HUES6 (cell line): ENCODE results near the gene BRD3.

Experiments used
- H3K27ac ChIP-seq: 2 replicates; pipeline ENCODE4 v1.7.0; 2013; ENCODE audit warnings: low read depth, mild to moderate bottlenecking, low read length, inconsistent platforms
- H3K27me3 ChIP-seq: 2 replicates; pipeline ENCODE4 v1.6.1; 2013; ENCODE audit warnings: low read length; ENCODE audit not compliant: control insufficient read depth, insufficient read depth
- H3K36me3 ChIP-seq: 2 replicates; pipeline ENCODE4 v1.6.1; 2013; ENCODE audit warnings: low read length; ENCODE audit not compliant: control insufficient read depth, insufficient read depth
- H3K4me1 ChIP-seq: 2 replicates; pipeline ENCODE4 v1.6.1; 2013; ENCODE audit warnings: low read length; ENCODE audit not compliant: control insufficient read depth, insufficient read depth
- H3K4me3 ChIP-seq: 2 replicates; pipeline ENCODE4 v1.5.1; 2013; ENCODE audit warnings: low read depth, low read length
- H3K9ac ChIP-seq: one replicate; pipeline ENCODE4 v1.6.1; 2013; ENCODE audit warnings: mild to moderate bottlenecking, low read length
- H3K9me3 ChIP-seq: 2 replicates; pipeline ENCODE4 v1.6.1; 2013; ENCODE audit warnings: low read depth, low read length; ENCODE audit not compliant: control insufficient read depth, insufficient read depth

Gene BRD3

GRCh38 chr9:134005381-134005780, 62.4 kb downstream of the BRD3 start:
- H3K27me3 ChIP-seq: no peaks in the 10 kb centered on the region
- peaks cover 12% of the 10 kb centered on the region for H3K9me3 ChIP-seq
- no peaks in the 10 kb centered on the region for H3K4me1 ChIP-seq
- H3K27ac ChIP-seq: no peak overlapping the region
- H3K36me3 ChIP-seq: no peaks in the 10 kb centered on the region
- H3K9ac ChIP-seq: no peak overlapping the region
- no peak overlapping the region for H3K4me3 ChIP-seq

GRCh38 chr9:134004881-134005280, 62.9 kb downstream of the BRD3 start:
- Histone ChIP-seq H3K4me3 (no peak overlapping the region), H3K27ac (no peak overlapping the region), H3K9ac (no peak overlapping the region), H3K4me1 (no peaks in the 10 kb centered on the region), H3K36me3 (no peaks in the 10 kb centered on the region), H3K27me3 (no peaks in the 10 kb centered on the region), H3K9me3 (peaks cover 7% of the 10 kb centered on the region)

DNA sequence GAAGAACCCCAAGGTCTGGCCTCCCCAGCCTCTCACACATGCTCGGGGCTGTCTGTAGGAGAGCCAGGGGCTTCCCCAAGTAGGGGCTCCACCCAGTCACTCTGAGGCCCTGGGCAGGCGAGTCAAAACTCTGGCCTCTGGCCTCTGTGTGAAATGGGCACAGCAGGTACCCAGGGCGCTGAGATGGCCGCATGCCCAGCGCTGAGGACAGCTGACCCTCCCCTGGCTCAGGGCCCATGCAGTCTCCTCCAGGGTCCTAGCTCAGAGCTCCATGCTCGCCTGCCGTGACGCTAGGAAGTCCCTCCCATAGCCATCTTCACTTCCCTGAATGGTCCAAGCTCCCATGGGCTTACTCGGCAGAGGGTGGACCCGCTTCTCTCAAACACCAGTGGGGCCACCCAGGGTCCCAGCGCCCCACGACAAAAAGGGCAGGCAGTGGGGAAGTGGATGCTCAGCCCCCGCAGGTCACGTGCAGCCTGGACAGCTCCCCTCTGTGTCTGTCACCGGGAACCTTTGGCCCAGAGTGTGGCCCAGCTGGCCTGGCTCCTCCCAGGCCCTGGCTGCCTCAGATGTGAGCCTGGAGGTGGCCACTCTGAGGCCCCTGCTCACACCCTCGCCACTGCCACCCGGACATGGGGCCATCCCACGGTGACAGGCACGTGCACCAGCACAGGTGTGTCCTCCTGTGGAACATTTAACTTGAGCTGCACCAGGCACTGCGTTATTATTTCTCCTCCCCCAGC, 63.5 kb downstream of the BRD3 start:
- no peak overlapping the region for H3K27ac ChIP-seq
- H3K4me3 ChIP-seq: no peak overlapping the region
- no peaks in the 10 kb centered on the region for H3K4me1 ChIP-seq
- H3K9ac ChIP-seq: no peak overlapping the region
- H3K36me3 ChIP-seq: no peaks in the 10 kb centered on the region
- no peaks in the 10 kb centered on the region for H3K27me3 ChIP-seq
- H3K9me3 ChIP-seq: 0 out of 2 replicates have a peak, but pooled peaks cover 6% of the 10 kb centered on the region

DNA sequence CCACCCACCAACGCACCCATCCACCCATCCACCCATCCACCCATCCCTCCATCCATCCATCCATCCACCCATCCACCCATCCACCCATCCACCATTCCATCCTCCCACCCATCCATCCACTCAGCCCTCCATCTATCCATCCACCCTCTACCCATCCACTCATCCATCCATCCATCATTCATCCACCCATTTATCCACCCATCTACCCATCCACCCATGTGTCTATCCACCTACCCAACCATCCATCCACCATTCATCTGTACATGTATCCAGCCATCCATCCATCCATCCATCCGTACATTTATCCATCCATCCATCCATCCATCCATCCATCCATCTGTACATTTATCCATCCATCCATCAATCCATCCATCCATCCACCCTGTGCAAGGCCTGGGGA, 64.6 kb downstream of the BRD3 start:
- H3K9ac ChIP-seq: no peak overlapping the region
- no peak overlapping the region for H3K4me3 ChIP-seq
- H3K27ac ChIP-seq: no peak overlapping the region
- H3K27me3 ChIP-seq: no peaks in the 10 kb centered on the region
- no peaks in the 10 kb centered on the region for H3K36me3 ChIP-seq
- H3K4me1 ChIP-seq: no peaks in the 10 kb centered on the region
- no peaks in the 10 kb centered on the region for H3K9me3 ChIP-seq

GRCh38 chr9:134002796-134003195, 65.0 kb downstream of the BRD3 start:
- no peak overlapping the region for H3K4me3 ChIP-seq
- H3K4me1 ChIP-seq: no peaks in the 10 kb centered on the region
- H3K27ac ChIP-seq: no peak overlapping the region
- no peaks in the 10 kb centered on the region for H3K27me3 ChIP-seq
- no peak overlapping the region for H3K9ac ChIP-seq
- no peaks in the 10 kb centered on the region for H3K9me3 ChIP-seq
- no peaks in the 10 kb centered on the region for H3K36me3 ChIP-seq

- Histone ChIP-seq H3K27me3 (peaks cover 3% of the 10 kb centered on the region; the same call in 1 of the 2 replicates), H3K9ac (no peak overlapping the region), H3K36me3 (no peaks in the 10 kb centered on the region), H3K27ac (no peak overlapping the region), H3K4me1 (no peaks in the 10 kb centered on the region), H3K9me3 (no peaks in the 10 kb centered on the region), H3K4me3 (no peak overlapping the region)
Observed at GRCh38 chr9:133999851-134000265, 68.0 kb downstream of the BRD3 start.

DNA sequence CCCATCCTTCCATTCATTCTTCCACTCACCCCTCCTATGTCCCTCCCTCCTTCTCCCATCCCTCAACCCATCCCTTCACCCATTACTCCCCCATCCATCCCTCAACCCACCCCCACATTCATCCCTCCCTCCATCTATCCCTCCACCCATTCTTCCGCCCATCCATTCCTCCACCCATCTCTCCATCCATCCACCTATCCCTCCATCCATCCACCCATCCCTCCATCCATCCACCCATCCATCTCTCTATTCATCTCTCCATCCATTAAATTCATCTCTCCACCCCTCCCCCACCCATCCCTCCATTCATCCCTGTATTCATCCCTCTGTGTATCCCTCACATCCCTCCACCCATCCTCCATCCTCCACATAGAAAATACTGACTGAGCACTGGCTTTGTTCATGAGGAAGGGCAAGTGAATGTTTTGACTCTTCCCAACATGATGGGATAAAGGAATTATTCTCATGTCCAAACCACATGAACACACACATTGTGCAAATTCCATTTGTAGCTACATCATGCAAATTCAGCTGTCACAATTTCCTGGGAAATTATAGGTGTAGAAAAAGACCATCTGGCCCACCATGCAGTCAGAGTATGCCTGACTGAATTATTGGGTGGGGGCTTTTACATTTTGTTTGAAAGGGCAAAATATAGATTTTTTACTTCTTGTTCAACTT, 68.8 kb downstream of the BRD3 start:
- H3K36me3 ChIP-seq: no peaks in the 10 kb centered on the region

GRCh38 chr9:133997584-133997983, 70.2 kb downstream of the BRD3 start:
- Histone ChIP-seq H3K36me3 (no peaks in the 10 kb centered on the region), H3K4me3 (no peak overlapping the region), H3K4me1 (peaks cover 15% of the 10 kb centered on the region), H3K27ac (no peak overlapping the region), H3K9me3 (no peaks in the 10 kb centered on the region), H3K9ac (no peak overlapping the region), H3K27me3 (peaks cover 3% of the 10 kb centered on the region; the same call in 1 of the 2 replicates)

More for the DNA sequence above, 68.8 kb downstream of the BRD3 start:
- Histone ChIP-seq H3K27me3 (peaks cover 3% of the 10 kb centered on the region; the same call in 1 of the 2 replicates), H3K4me3 (no peak overlapping the region), H3K27ac (no peak overlapping the region), H3K9ac (no peak overlapping the region), H3K9me3 (no peaks in the 10 kb centered on the region), H3K4me1 (peaks cover 5% of the 10 kb centered on the region; the same call in 1 of the 2 replicates)

- no peak overlapping the region for H3K4me3 ChIP-seq
- no peak overlapping the region for H3K9ac ChIP-seq
- peaks cover 3% of the 10 kb centered on the region; the same call in 1 of the 2 replicates for H3K27me3 ChIP-seq
Observed at GRCh38 chr9:133996531-133997520, 71.0 kb downstream of the BRD3 start.

GRCh38 chr9:133995012-133995896, 72.6 kb downstream of the BRD3 start:
- peaks cover 20% of the 10 kb centered on the region for H3K4me1 ChIP-seq
- no peaks in the 10 kb centered on the region for H3K9me3 ChIP-seq
- no peak overlapping the region for H3K27ac ChIP-seq
- peaks cover 3% of the 10 kb centered on the region; the same call in 1 of the 2 replicates for H3K27me3 ChIP-seq
- no peak overlapping the region for H3K9ac ChIP-seq
- no peaks in the 10 kb centered on the region for H3K36me3 ChIP-seq
- no peak overlapping the region for H3K4me3 ChIP-seq

More at GRCh38 chr9:133996531-133997520, 71.0 kb downstream of the BRD3 start:
- Histone ChIP-seq H3K9me3 (no peaks in the 10 kb centered on the region), H3K36me3 (no peaks in the 10 kb centered on the region), H3K4me1 (peaks cover 15% of the 10 kb centered on the region), H3K27ac (no peak overlapping the region)
